ENCODE data around the gene OST4. TPM values are rescaled to one million over a fixed set of nuclear protein-coding genes. Genes with fewer than 3 reads are reported as not detected.

The OST4 gene
- polyA plus RNA-seq, 12 donors = 209 to 311 (median 238) TPM; not detected in 1

GRCh38 chr2:27095745-27096651 is 24.5 kb upstream of the OST4 start:
- peak; percentile 77 for DNase-seq

GRCh38 chr2:27095427-27095744 is 23.9 kb upstream of the OST4 start:
- DNase-seq = no peak

GRCh38 chr2:27094353-27094984 is 23.0 kb upstream of the OST4 start:
- DNase-seq = no peak

- DNase-seq = no peak
These were observed 22.2 kb upstream of the OST4 start for GRCh38 chr2:27093430-27094352.

GRCh38 chr2:27092696-27093429 is 21.4 kb upstream of the OST4 start:
- DNase-seq = no peak

GRCh38 chr2:27091746-27092695 is 20.6 kb upstream of the OST4 start:
- no peak for DNase-seq

GRCh38 chr2:27089111-27089954 is 17.9 kb upstream of the OST4 start:
- no peak for DNase-seq

- no peak for DNase-seq
These were observed 17.2 kb upstream of the OST4 start for GRCh38 chr2:27088634-27089033.

- no peak for DNase-seq
These were observed 16.5 kb upstream of the OST4 start for GRCh38 chr2:27087823-27088410.

- no peak for DNase-seq
These were observed 15.5 kb upstream of the OST4 start, which contains the start of gene KHK for GRCh38 chr2:27086724-27087593. TSS of gene KHK (plus strand) at chr2:27086772. CDS start at chr2:27087260, 488 bp downstream.

- peak; percentile 94 for DNase-seq
These were observed 14.8 kb upstream of the OST4 start for GRCh38 chr2:27086090-27086723.

- DNase-seq = peak; percentile 58
These were observed 14.2 kb upstream of the OST4 start for GRCh38 chr2:27085673-27086089.

GRCh38 chr2:27085062-27085672 is 13.7 kb upstream of the OST4 start:
- DNase-seq = no peak

- DNase-seq = no peak
These were observed 13.0 kb upstream of the OST4 start for GRCh38 chr2:27084297-27085061.

GRCh38 chr2:27083410-27084296 is 12.2 kb upstream of the OST4 start:
- DNase-seq = no peak

Measured in muscle of arm (tissue), 12 donors.